NCI-H1105 (cell line): Measurements from ENCODE around the gene IL37.

Experiments used
- DNase-seq: peaks from one replicate; lab custom pipeline; 2025; lab: John Stamatoyannopoulos, UW

IL37 gene

GRCh38 chr2:112910865-112911264 lies at the start of gene IL37:
Gene IL37 (plus strand): TSS chr2:112911165. CDS start chr2:112913013, 1,848 bp downstream.
- no peak for DNase-seq

- DNase-seq, result no peak
Observed at GRCh38 chr2:112864072-112864471, 46.9 kb upstream of the IL37 start.

- no peak for DNase-seq
Observed at GRCh38 chr2:112866128-112866835, 44.7 kb upstream of the IL37 start.

GRCh38 chr2:112867701-112868631 lies 43.0 kb upstream of the IL37 start:
- DNase-seq, result no peak

GRCh38 chr2:112869258-112869842 lies 41.6 kb upstream of the IL37 start:
- peak; percentile 92 for DNase-seq

GRCh38 chr2:112870841-112871835 lies 39.8 kb upstream of the IL37 start:
- no peak for DNase-seq

- no peak for DNase-seq
Observed at GRCh38 chr2:112876257-112876970, 34.6 kb upstream of the IL37 start.

GRCh38 chr2:112876971-112877361 lies 34.0 kb upstream of the IL37 start:
- no peak for DNase-seq

- DNase-seq, result no peak
Observed at GRCh38 chr2:112877423-112877822, 33.5 kb upstream of the IL37 start.

GRCh38 chr2:112879491-112880041 lies 31.4 kb upstream of the IL37 start:
- DNase-seq, result no peak

GRCh38 chr2:112880091-112880531 lies 30.9 kb upstream of the IL37 start:
- no peak for DNase-seq

- no peak for DNase-seq
Observed at GRCh38 chr2:112880696-112881095, 30.3 kb upstream of the IL37 start.

- DNase-seq, result no peak
Observed at GRCh38 chr2:112881217-112881985, 29.6 kb upstream of the IL37 start.

GRCh38 chr2:112883669-112884068 lies 27.3 kb upstream of the IL37 start:
- DNase-seq, result no peak

GRCh38 chr2:112884869-112885505 lies 26.0 kb upstream of the IL37 start:
- no peak for DNase-seq

- DNase-seq, result no peak
Observed at GRCh38 chr2:112885506-112885902, 25.5 kb upstream of the IL37 start.

GRCh38 chr2:112886291-112886690 lies 24.7 kb upstream of the IL37 start:
- no peak for DNase-seq

GRCh38 chr2:112887964-112888749 lies 22.8 kb upstream of the IL37 start:
- no peak for DNase-seq
